Measurements from ENCODE around the gene PIK3R1.

Gene PIK3R1

DNA sequence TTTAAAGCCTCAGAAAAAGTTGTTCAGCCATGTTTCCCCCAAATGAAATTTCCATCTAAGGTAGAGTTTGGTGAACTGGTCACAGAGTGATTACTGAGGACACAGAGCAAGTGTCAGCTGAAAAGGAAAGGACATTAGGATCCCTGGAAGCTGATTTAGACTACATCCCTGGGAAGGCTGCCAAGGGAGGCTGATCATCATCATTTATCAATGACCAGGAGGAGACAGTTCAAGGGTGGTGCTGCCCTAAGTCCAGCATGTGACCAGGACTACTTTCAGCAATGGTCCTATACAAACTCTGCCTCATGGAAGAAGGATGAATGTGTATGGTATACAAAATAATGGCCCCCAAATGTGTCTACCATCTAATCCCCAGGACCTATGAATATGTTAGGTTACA, 120.6 kb downstream of the PIK3R1 start:
- DNase-seq (ENCODE audit: low spot score) = no peak
- TF ChIP-seq, protein P1, sequence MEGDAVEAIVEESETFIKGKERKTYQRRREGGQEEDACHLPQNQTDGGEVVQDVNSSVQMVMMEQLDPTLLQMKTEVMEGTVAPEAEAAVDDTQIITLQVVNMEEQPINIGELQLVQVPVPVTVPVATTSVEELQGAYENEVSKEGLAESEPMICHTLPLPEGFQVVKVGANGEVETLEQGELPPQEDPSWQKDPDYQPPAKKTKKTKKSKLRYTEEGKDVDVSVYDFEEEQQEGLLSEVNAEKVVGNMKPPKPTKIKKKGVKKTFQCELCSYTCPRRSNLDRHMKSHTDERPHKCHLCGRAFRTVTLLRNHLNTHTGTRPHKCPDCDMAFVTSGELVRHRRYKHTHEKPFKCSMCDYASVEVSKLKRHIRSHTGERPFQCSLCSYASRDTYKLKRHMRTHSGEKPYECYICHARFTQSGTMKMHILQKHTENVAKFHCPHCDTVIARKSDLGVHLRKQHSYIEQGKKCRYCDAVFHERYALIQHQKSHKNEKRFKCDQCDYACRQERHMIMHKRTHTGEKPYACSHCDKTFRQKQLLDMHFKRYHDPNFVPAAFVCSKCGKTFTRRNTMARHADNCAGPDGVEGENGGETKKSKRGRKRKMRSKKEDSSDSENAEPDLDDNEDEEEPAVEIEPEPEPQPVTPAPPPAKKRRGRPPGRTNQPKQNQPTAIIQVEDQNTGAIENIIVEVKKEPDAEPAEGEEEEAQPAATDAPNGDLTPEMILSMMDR (IDR thresholded peaks at IDR 0.05; ENCODE audit: extremely low read depth, missing control alignments) = no peak

DNA sequence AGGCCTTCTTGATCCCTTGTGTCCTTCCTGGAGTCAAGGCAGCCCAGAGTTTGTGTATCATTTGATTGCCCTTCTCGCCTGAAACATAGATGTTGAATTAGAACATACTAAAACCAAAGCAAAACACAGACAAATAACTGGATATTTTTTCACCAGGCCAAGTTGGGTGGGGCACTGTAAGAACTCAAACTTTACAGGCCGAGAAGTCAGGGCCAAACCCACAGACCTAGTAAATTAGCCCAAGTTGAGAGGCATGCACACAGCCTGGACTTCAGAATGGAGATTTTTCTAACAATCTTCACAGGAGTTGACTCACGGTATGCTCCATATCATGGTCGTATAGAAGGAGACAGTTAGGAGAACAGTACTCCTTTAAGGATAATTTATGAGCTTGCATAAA, 121.7 kb downstream of the PIK3R1 start:
- no peak for DNase-seq (ENCODE audit: low spot score)
- TF ChIP-seq, protein P1 (IDR thresholded peaks at IDR 0.05; ENCODE audit: extremely low read depth, missing control alignments) = no peak

DNA sequence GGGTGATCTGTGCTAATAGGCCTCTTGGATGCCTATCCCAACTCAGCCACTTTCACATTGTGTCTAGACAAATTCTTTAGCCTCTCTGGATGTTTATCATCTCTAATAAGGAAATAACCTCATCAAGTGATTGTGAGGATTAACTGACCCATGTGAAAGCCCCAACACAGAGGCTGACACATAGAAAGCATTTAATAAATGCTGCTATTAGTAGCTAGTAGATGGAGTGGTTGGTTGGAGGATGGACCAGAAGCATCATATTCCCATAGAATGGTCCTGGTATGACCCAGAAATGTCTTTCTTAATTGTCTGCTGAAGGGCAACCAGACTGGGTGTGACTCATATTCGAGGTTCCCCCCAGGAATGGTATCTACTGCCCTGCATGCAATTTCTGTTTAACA, 124.4 kb downstream of the PIK3R1 start:
- DNase-seq (ENCODE audit: low spot score) = no peak
- TF ChIP-seq, protein P1 (IDR thresholded peaks at IDR 0.05; ENCODE audit: extremely low read depth, missing control alignments) = no peak

DNA sequence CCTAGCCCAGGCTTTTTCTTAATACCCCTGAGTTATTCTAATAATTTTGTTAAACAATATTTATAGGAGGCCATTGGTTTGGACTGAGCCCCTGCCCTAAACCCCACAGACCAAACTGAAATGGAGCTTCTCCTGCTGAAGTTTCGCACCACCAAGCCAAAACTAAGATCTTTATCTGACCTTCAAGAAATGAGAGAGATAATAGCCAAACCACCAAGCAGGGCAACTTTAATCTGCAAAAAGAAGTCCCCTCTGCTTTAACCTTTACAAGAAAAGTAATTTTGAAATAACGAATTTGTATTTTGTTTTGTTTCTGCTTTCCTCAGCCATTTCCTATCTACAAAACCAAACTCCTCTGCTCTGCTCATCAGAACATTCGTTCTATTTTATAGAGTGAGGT, 125.5 kb downstream of the PIK3R1 start:
- no peak for DNase-seq (ENCODE audit: low spot score)
- TF ChIP-seq, protein P1 (IDR thresholded peaks at IDR 0.05; ENCODE audit: extremely low read depth, missing control alignments) = no peak

DNA sequence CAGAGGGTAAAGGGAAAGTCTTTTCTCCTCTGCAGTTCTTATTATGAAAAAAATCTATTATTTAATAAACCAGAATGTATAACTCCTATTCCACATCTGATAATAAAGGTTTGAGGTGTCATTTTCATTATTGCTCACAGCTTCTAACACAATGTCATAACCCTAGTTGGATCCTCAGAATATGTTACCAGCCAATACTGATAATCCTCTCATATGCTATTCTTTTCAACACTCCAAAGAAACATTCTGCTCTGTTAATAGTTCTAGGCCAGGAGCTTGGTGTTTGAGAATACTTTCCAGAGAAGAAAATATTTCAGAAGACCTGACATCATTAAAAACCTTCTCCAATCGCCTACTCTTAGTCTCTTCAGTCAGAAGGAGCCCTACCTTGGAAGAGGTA, 127.1 kb downstream of the PIK3R1 start:
- TF ChIP-seq, protein P1 (IDR thresholded peaks at IDR 0.05; ENCODE audit: extremely low read depth, missing control alignments) = no peak
- no peak for DNase-seq (ENCODE audit: low spot score)

DNA sequence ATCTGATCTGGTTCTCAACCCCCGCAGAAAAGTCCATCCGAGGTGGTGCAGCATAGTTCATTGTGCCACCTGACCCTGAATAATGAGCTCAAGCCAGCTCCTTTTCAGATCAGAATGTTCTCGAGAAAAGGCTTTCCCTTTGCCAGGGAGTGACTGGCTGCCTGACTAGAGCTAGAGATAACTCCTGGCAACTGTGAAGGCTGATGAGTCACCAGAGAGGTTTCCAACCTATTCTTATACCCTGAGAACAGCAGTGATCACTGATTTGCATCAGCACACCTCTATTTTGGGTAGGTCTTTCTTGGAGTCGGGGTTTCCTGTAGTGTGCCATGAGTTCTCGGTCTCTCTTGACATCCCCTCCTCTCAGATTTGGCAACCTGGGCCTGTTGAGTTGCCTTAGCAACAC, 127.9 kb downstream of the PIK3R1 start:
- TF ChIP-seq, protein P1 (IDR thresholded peaks at IDR 0.05; ENCODE audit: extremely low read depth, missing control alignments) = no peak
- peak; percentile 39 for DNase-seq (ENCODE audit: low spot score)

DNA sequence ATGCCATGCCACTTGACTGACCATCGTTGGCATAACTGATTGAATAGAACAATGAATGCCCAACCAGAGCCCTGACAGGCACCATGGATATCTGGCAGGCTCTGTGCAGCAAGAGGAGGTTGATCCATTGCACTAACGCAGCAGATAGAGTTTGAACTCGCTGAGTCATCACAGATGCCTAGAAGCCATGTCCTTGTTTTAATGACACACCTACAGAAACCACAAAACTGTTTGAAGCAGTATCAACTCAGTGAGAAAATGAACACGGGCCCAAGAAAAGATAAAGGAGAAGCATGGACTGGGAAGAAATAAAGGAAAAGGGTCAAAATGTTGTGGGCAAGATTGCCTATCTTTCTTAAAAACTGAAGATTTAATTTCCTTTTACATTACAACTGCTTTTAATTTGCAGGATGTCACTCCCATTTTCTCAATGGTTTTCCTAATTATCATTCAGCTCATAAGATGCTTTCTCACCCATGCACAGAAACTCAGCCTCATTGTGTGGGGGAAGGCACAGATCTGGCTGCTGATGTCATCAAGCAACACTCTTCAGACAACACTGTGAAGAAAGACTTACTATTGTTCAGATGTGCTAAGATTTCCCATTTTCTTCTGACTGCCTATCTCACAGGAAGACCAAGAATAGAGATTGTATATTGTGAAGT, 129.0 kb downstream of the PIK3R1 start:
- TF ChIP-seq, protein P1 (IDR thresholded peaks at IDR 0.05; ENCODE audit: extremely low read depth, missing control alignments) = no peak
- DNase-seq (ENCODE audit: low spot score) = peak; percentile 36

Data from GM20000 (cell line).